Memory B cell (primary cell): Measurements from ENCODE around the gene AMN.

ENCODE experiments used
- ATAC-seq: fragments of 150-1000 bp; cut with Tn5 transposase; 2 replicates; pipeline ENCODE4 v1.10.0; 2021; ENCODE audit warnings: low read depth, mild to moderate bottlenecking, moderate library complexity
- DNase-seq, 2 donors: peaks; one replicate each; pipeline ENCODE4 v3.0.0; 2022; ENCODE audit warnings: low spot score in 2 of 2
- H3K27ac Mint-ChIP-seq: one replicate; pipeline ENCODE4 v1.8.0; 2022; ENCODE audit warnings: mild to moderate bottlenecking, moderate library complexity, mixed read lengths
- H3K27me3 Mint-ChIP-seq: one replicate; pipeline ENCODE4 v1.8.0; 2022; ENCODE audit warnings: mixed read lengths
- H3K36me3 Mint-ChIP-seq: one replicate; pipeline ENCODE4 v1.8.0; 2022; ENCODE audit warnings: mild to moderate bottlenecking, mixed read lengths
- H3K4me1 Mint-ChIP-seq: one replicate; pipeline ENCODE4 v1.8.0; 2022; ENCODE audit warnings: mixed read lengths
- H3K4me3 Mint-ChIP-seq: one replicate; pipeline ENCODE4 v1.8.0; 2022; ENCODE audit warnings: mild to moderate bottlenecking, moderate library complexity, mixed read lengths
- H3K9me3 Mint-ChIP-seq: one replicate; pipeline ENCODE4 v1.8.0; 2022; ENCODE audit warnings: mixed read lengths

Gene AMN

GRCh38 chr14:102944448-102945330 lies 22.2 kb downstream of the AMN start:
- no peak for DNase-seq
- Mint-ChIP-seq H3K4me1 (peaks cover 29% of the 10 kb centered on the region), H3K36me3 (peaks cover 8% of the 10 kb centered on the region), H3K4me3 (no peak overlapping the region), H3K9me3 (no peaks in the 10 kb centered on the region), H3K27me3 (no peaks in the 10 kb centered on the region), H3K27ac (no peak overlapping the region)
- ATAC-seq = no peak

- Mint-ChIP-seq H3K27me3 (no peaks in the 10 kb centered on the region), H3K36me3 (peaks cover 8% of the 10 kb centered on the region), H3K27ac (no peak overlapping the region), H3K9me3 (no peaks in the 10 kb centered on the region), H3K4me1 (peaks cover 31% of the 10 kb centered on the region), H3K4me3 (no peak overlapping the region)
- ATAC-seq (no peak), DNase-seq (no peak)
Observed at GRCh38 chr14:102945346-102946130, 23.1 kb downstream of the AMN start.

- no peak for ATAC-seq
- peaks cover 11% of the 10 kb centered on the region for H3K36me3 Mint-ChIP-seq
- H3K4me3 Mint-ChIP-seq = peak overlapping the region; percentile 75
Observed at GRCh38 chr14:102947321-102948103, 25.0 kb downstream of the AMN start.

GRCh38 chr14:102948698-102949061 lies 26.2 kb downstream of the AMN start:
- Mint-ChIP-seq H3K36me3 (peaks cover 12% of the 10 kb centered on the region), H3K27me3 (no peaks in the 10 kb centered on the region), H3K27ac (peak overlapping the region; percentile 86), H3K9me3 (no peaks in the 10 kb centered on the region), H3K4me1 (peaks cover 26% of the 10 kb centered on the region), H3K4me3 (peak overlapping the region; percentile 53)
- ATAC-seq (no peak), DNase-seq (no peak)

More at GRCh38 chr14:102947321-102948103, 25.0 kb downstream of the AMN start:
- H3K4me1 Mint-ChIP-seq = peaks cover 26% of the 10 kb centered on the region
- no peak for DNase-seq
- H3K9me3 Mint-ChIP-seq = no peaks in the 10 kb centered on the region
- no peaks in the 10 kb centered on the region for H3K27me3 Mint-ChIP-seq
- H3K27ac Mint-ChIP-seq = peak overlapping the region; percentile 90

- peaks cover 9% of the 10 kb centered on the region for H3K36me3 Mint-ChIP-seq
- peak; percentile 79 for ATAC-seq
- H3K27ac Mint-ChIP-seq = peak overlapping the region; percentile 86
- no peaks in the 10 kb centered on the region for H3K9me3 Mint-ChIP-seq
- H3K27me3 Mint-ChIP-seq = no peaks in the 10 kb centered on the region
- H3K4me3 Mint-ChIP-seq = peak overlapping the region; percentile 53
- peaks cover 26% of the 10 kb centered on the region for H3K4me1 Mint-ChIP-seq
- DNase-seq = peak; percentile 55 to 58
Observed at GRCh38 chr14:102949062-102949800, 26.8 kb downstream of the AMN start.

GRCh38 chr14:102949801-102950451 lies 27.5 kb downstream of the AMN start:
- Mint-ChIP-seq H3K9me3 (no peaks in the 10 kb centered on the region), H3K4me1 (peaks cover 26% of the 10 kb centered on the region), H3K27ac (peak overlapping the region; percentile 86), H3K4me3 (peak overlapping the region; percentile 53), H3K36me3 (peaks cover 9% of the 10 kb centered on the region), H3K27me3 (no peaks in the 10 kb centered on the region)
- ATAC-seq = no peak
- no peak for DNase-seq

GRCh38 chr14:102951034-102951433 lies 28.6 kb downstream of the AMN start:
- peaks cover 26% of the 10 kb centered on the region for H3K4me1 Mint-ChIP-seq
- H3K27ac Mint-ChIP-seq = no peak overlapping the region
- no peaks in the 10 kb centered on the region for H3K27me3 Mint-ChIP-seq
- no peak for ATAC-seq
- no peak overlapping the region for H3K4me3 Mint-ChIP-seq
- peaks cover 11% of the 10 kb centered on the region for H3K36me3 Mint-ChIP-seq
- DNase-seq = no peak
- H3K9me3 Mint-ChIP-seq = no peaks in the 10 kb centered on the region

- DNase-seq = no peak
- Mint-ChIP-seq H3K9me3 (no peaks in the 10 kb centered on the region), H3K4me1 (peaks cover 20% of the 10 kb centered on the region), H3K36me3 (peaks cover 13% of the 10 kb centered on the region), H3K27me3 (no peaks in the 10 kb centered on the region), H3K4me3 (no peak overlapping the region), H3K27ac (no peak overlapping the region)
- no peak for ATAC-seq
Observed at GRCh38 chr14:102951799-102952198, 29.3 kb downstream of the AMN start.

GRCh38 chr14:102952276-102952675 lies 29.8 kb downstream of the AMN start:
- no peak for DNase-seq
- no peaks in the 10 kb centered on the region for H3K27me3 Mint-ChIP-seq
- no peak overlapping the region for H3K4me3 Mint-ChIP-seq
- H3K27ac Mint-ChIP-seq = no peak overlapping the region
- H3K36me3 Mint-ChIP-seq = peaks cover 15% of the 10 kb centered on the region
- H3K4me1 Mint-ChIP-seq = peaks cover 18% of the 10 kb centered on the region
- no peak for ATAC-seq
- no peaks in the 10 kb centered on the region for H3K9me3 Mint-ChIP-seq

GRCh38 chr14:102953100-102953499 lies 30.6 kb downstream of the AMN start:
- H3K27ac Mint-ChIP-seq = no peak overlapping the region
- H3K4me3 Mint-ChIP-seq = no peak overlapping the region
- no peaks in the 10 kb centered on the region for H3K9me3 Mint-ChIP-seq
- ATAC-seq (no peak), DNase-seq (no peak)
- peaks cover 22% of the 10 kb centered on the region for H3K36me3 Mint-ChIP-seq
- no peaks in the 10 kb centered on the region for H3K27me3 Mint-ChIP-seq
- peaks cover 13% of the 10 kb centered on the region for H3K4me1 Mint-ChIP-seq

GRCh38 chr14:102954081-102954789 lies 31.8 kb downstream of the AMN start:
- Mint-ChIP-seq H3K36me3 (peaks cover 27% of the 10 kb centered on the region), H3K9me3 (no peaks in the 10 kb centered on the region), H3K4me1 (peaks cover 7% of the 10 kb centered on the region), H3K4me3 (no peak overlapping the region), H3K27ac (no peak overlapping the region), H3K27me3 (no peaks in the 10 kb centered on the region)
- DNase-seq (no peak), ATAC-seq (no peak)

GRCh38 chr14:102955636-102956408 lies 33.4 kb downstream of the AMN start:
- H3K4me3 Mint-ChIP-seq = no peak overlapping the region
- ATAC-seq (no peak), DNase-seq (no peak)
- H3K9me3 Mint-ChIP-seq = no peaks in the 10 kb centered on the region
- H3K4me1 Mint-ChIP-seq = no peaks in the 10 kb centered on the region
- no peaks in the 10 kb centered on the region for H3K27me3 Mint-ChIP-seq
- peak overlapping the region; percentile 50 for H3K27ac Mint-ChIP-seq
- peaks cover 33% of the 10 kb centered on the region for H3K36me3 Mint-ChIP-seq
